HepG2 (cell line): ENCODE results near the gene IQCN. TPM values are rescaled to one million over a fixed set of nuclear protein-coding genes. Genes with fewer than 3 reads are reported as not detected.

Experiments used
- CCDC6 ChIP-seq: sonication (generic); formaldehyde crosslinking; IDR thresholded peaks from 2 replicates; pipeline ENCODE4 v1.8.1; 2022; ENCODE audit warnings: mild to moderate bottlenecking, missing genetic modification reagents, moderate library complexity
- HIVEP1 ChIP-seq: sonication (generic); formaldehyde crosslinking; IDR thresholded peaks from 2 replicates; pipeline ENCODE4 v1.4.0; 2020; ENCODE audit warnings: mild to moderate bottlenecking, missing genetic modification reagents
- SETDB1 ChIP-seq: sonication (generic); formaldehyde crosslinking; IDR thresholded peaks from 2 replicates; pipeline ENCODE4 v1.5.1; 2020; ENCODE audit warnings: missing genetic modification reagents, mild to moderate bottlenecking, borderline replicate concordance
- TRIM24 ChIP-seq: sonication (generic); formaldehyde crosslinking; IDR thresholded peaks from 2 replicates; pipeline ENCODE4 v1.8.0; 2022; ENCODE audit warnings: mild to moderate bottlenecking, missing genetic modification reagents
- ZFP82 ChIP-seq: sonication (generic); formaldehyde crosslinking; IDR thresholded peaks from 2 replicates; pipeline ENCODE4 v1.5.1; 2020; ENCODE audit warnings: mild to moderate bottlenecking, missing genetic modification reagents, borderline replicate concordance
- ZNF350 ChIP-seq: sonication (generic); formaldehyde crosslinking; IDR thresholded peaks from 2 replicates; pipeline ENCODE4 v1.4.0; 2020; ENCODE audit warnings: mild to moderate bottlenecking, low read depth, missing genetic modification reagents, borderline replicate concordance
- ZNF431 ChIP-seq: sonication (generic); formaldehyde crosslinking; IDR thresholded peaks from 2 replicates; pipeline ENCODE4 v1.9.0; 2022; ENCODE audit warnings: missing genetic modification reagents, low read depth, mild to moderate bottlenecking, borderline replicate concordance
- ZNF724P ChIP-seq: sonication (generic); formaldehyde crosslinking; IDR thresholded peaks from 2 replicates; pipeline ENCODE4 v1.8.0; 2022; ENCODE audit warnings: missing genetic modification reagents, borderline replicate concordance
- ZNF749 ChIP-seq: sonication (generic); formaldehyde crosslinking; IDR thresholded peaks from 2 replicates; pipeline ENCODE4 v1.8.0; 2022; ENCODE audit warnings: mild to moderate bottlenecking, missing genetic modification reagents, moderate library complexity, borderline replicate concordance
- ZNF773 ChIP-seq: sonication (generic); formaldehyde crosslinking; IDR thresholded peaks from 2 replicates; pipeline ENCODE4 v1.4.0; 2020; ENCODE audit warnings: missing genetic modification reagents, borderline replicate concordance
- ZNF790 ChIP-seq: sonication (generic); formaldehyde crosslinking; IDR thresholded peaks from 2 replicates; pipeline ENCODE4 v1.8.0; 2022; ENCODE audit warnings: missing genetic modification reagents, mild to moderate bottlenecking, borderline replicate concordance
- polyA plus RNA-seq, 8 experiments: library from polyadenylated mRNA; depleted of rRNA in 3 of 8; stranded (reverse) in 7 of 8; unstranded in 1 of 8; fragments of >200 nt; fragmentation: Illumina TruSeq in 4 of 8; extraction: Trizol in 4 of 8; gene quantifications; 2 replicates each; pipeline versions ENCODE4 v1.2.1 to v1.2.3, GENCODE V29; 2011 to 2016; ENCODE audit warnings: low read depth in 4 of 8, missing spikeins in 1 of 8, mixed read lengths in 1 of 8; ENCODE audit not compliant: insufficient read depth in 1 of 8
- total RNA-seq, 5 experiments: library from RNA; depleted of rRNA; stranded (reverse); fragments of >200 nt; fragmentation: Illumina TruSeq; extraction: Trizol; gene quantifications; 2 replicates each; pipeline ENCODE4 v1.2.3, GENCODE V29; 2016; ENCODE audit warnings: low read depth in 1 of 5
- TF ChIP-seq, protein P1 (sequence below): IDR thresholded peaks from 2 replicates; pipeline ENCODE4 v1.6.1; 2016; ENCODE audit warnings: low read depth, missing genetic modification reagents, missing compliant biosample characterization
- TF ChIP-seq, protein P2 (sequence below): sonication (generic); formaldehyde crosslinking; IDR thresholded peaks from 2 replicates; pipeline ENCODE4 v1.5.0; 2020; ENCODE audit warnings: missing genetic modification reagents, mild to moderate bottlenecking, borderline replicate concordance
- TF ChIP-seq, protein P3 (sequence below): sonication (generic); formaldehyde crosslinking; IDR thresholded peaks from 2 replicates; pipeline ENCODE4 v1.4.0; 2020; ENCODE audit warnings: missing genetic modification reagents
- TF ChIP-seq, protein P4 (sequence below): sonication (generic); formaldehyde crosslinking; IDR thresholded peaks from 2 replicates; pipeline ENCODE4 v1.5.0; 2020; ENCODE audit warnings: missing genetic modification reagents
- TF ChIP-seq, protein P5 (sequence below): sonication (generic); formaldehyde crosslinking; IDR thresholded peaks from 2 replicates; pipeline ENCODE4 v1.4.0; 2020; ENCODE audit warnings: mild to moderate bottlenecking, missing genetic modification reagents

IQCN gene
- total and polyA plus RNA-seq, 2 of the 13 experiments (the other 11 are each of a cell fraction or from before 2014, with no cell fraction given) = 0.04 to 0.18 TPM

DNA sequence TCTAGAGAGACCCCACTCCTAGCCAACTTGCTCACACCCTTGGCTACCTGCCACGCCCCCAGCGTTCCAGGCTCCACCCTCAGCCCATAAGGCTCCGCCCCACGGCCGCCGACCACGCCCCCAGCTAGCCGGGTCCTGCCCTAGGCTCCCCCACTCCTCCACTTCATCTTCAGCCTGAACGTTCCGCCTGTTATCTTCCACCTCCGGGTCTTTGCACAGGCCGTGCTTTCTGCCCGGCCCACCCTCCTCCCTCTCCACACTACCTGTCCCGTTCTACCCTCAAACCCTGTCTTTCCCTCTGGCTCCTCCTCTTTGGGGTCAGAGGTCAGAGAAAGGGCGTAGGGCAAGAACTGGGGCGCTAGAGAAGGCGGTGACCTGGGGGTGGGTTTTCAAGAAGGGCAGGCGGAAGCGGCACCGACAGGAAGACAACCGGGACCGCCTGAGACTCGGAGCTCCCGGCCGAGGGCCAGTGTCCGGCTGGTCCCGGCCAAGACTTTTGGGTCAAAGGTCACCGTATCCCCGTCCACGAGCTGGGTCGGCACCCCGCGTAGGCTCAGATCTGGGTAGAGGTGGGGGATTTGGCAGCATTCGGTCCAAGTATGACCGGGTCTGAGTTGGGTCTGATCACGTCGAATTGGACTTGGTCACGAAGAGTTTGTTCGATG, 50.3 kb downstream of the IQCN start (continued):
- TF ChIP-seq, protein P1, sequence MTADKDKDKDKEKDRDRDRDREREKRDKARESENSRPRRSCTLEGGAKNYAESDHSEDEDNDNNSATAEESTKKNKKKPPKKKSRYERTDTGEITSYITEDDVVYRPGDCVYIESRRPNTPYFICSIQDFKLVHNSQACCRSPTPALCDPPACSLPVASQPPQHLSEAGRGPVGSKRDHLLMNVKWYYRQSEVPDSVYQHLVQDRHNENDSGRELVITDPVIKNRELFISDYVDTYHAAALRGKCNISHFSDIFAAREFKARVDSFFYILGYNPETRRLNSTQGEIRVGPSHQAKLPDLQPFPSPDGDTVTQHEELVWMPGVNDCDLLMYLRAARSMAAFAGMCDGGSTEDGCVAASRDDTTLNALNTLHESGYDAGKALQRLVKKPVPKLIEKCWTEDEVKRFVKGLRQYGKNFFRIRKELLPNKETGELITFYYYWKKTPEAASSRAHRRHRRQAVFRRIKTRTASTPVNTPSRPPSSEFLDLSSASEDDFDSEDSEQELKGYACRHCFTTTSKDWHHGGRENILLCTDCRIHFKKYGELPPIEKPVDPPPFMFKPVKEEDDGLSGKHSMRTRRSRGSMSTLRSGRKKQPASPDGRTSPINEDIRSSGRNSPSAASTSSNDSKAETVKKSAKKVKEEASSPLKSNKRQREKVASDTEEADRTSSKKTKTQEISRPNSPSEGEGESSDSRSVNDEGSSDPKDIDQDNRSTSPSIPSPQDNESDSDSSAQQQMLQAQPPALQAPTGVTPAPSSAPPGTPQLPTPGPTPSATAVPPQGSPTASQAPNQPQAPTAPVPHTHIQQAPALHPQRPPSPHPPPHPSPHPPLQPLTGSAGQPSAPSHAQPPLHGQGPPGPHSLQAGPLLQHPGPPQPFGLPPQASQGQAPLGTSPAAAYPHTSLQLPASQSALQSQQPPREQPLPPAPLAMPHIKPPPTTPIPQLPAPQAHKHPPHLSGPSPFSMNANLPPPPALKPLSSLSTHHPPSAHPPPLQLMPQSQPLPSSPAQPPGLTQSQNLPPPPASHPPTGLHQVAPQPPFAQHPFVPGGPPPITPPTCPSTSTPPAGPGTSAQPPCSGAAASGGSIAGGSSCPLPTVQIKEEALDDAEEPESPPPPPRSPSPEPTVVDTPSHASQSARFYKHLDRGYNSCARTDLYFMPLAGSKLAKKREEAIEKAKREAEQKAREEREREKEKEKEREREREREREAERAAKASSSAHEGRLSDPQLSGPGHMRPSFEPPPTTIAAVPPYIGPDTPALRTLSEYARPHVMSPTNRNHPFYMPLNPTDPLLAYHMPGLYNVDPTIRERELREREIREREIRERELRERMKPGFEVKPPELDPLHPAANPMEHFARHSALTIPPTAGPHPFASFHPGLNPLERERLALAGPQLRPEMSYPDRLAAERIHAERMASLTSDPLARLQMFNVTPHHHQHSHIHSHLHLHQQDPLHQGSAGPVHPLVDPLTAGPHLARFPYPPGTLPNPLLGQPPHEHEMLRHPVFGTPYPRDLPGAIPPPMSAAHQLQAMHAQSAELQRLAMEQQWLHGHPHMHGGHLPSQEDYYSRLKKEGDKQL (CRISPR knock-in tag) = no peak
- TF ChIP-seq ZNF790 (CRISPR knock-in tag) (peak; percentile 21; the same call in 1 of the 2 replicates), ZFP82 (CRISPR knock-in tag) (no peak), CCDC6 (CRISPR knock-in tag) (0 out of 2 replicates have a peak, but pooled peaks have one; percentile 44), ZNF350 (CRISPR knock-in tag) (0 out of 2 replicates have a peak, but pooled peaks have one; percentile 53), HIVEP1 (CRISPR knock-in tag) (no peak; the same call in 1 of the 2 replicates), ZNF773 (no peak), SETDB1 (CRISPR knock-in tag) (no peak), TRIM24 (CRISPR knock-in tag) (peak; percentile 58; the same call in 1 of the 2 replicates), ZNF724P (CRISPR knock-in tag) (no peak), ZNF431 (CRISPR knock-in tag) (no peak), ZNF749 (no peak)
- TF ChIP-seq, protein P2, sequence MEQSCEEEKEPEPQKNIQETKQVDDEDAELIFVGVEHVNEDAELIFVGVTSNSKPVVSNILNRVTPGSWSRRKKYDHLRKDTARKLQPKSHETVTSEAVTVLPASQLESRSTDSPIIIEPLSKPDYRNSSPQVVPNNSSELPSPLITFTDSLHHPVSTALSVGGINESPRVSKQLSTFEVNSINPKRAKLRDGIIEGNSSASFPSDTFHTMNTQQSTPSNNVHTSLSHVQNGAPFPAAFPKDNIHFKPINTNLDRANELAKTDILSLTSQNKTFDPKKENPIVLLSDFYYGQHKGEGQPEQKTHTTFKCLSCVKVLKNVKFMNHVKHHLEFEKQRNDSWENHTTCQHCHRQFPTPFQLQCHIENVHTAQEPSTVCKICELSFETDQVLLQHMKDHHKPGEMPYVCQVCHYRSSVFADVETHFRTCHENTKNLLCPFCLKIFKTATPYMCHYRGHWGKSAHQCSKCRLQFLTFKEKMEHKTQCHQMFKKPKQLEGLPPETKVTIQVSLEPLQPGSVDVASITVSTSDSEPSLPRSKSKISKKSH (CRISPR knock-in tag) = 0 out of 2 replicates have a peak, but pooled peaks have one; percentile 52
- TF ChIP-seq, protein P3, sequence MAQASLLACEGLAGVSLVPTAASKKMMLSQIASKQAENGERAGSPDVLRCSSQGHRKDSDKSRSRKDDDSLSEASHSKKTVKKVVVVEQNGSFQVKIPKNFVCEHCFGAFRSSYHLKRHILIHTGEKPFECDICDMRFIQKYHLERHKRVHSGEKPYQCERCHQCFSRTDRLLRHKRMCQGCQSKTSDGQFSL (CRISPR knock-in tag) = peak; percentile 89
- TF ChIP-seq, protein P4, sequence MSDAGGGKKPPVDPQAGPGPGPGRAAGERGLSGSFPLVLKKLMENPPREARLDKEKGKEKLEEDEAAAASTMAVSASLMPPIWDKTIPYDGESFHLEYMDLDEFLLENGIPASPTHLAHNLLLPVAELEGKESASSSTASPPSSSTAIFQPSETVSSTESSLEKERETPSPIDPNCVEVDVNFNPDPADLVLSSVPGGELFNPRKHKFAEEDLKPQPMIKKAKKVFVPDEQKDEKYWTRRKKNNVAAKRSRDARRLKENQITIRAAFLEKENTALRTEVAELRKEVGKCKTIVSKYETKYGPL (CRISPR knock-in tag) = no peak
- TF ChIP-seq, protein P5, sequence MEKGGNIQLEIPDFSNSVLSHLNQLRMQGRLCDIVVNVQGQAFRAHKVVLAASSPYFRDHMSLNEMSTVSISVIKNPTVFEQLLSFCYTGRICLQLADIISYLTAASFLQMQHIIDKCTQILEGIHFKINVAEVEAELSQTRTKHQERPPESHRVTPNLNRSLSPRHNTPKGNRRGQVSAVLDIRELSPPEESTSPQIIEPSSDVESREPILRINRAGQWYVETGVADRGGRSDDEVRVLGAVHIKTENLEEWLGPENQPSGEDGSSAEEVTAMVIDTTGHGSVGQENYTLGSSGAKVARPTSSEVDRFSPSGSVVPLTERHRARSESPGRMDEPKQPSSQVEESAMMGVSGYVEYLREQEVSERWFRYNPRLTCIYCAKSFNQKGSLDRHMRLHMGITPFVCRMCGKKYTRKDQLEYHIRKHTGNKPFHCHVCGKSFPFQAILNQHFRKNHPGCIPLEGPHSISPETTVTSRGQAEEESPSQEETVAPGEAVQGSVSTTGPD (CRISPR knock-in tag) = no peak
